ENCODE results near the gene TBL3.

DNA sequence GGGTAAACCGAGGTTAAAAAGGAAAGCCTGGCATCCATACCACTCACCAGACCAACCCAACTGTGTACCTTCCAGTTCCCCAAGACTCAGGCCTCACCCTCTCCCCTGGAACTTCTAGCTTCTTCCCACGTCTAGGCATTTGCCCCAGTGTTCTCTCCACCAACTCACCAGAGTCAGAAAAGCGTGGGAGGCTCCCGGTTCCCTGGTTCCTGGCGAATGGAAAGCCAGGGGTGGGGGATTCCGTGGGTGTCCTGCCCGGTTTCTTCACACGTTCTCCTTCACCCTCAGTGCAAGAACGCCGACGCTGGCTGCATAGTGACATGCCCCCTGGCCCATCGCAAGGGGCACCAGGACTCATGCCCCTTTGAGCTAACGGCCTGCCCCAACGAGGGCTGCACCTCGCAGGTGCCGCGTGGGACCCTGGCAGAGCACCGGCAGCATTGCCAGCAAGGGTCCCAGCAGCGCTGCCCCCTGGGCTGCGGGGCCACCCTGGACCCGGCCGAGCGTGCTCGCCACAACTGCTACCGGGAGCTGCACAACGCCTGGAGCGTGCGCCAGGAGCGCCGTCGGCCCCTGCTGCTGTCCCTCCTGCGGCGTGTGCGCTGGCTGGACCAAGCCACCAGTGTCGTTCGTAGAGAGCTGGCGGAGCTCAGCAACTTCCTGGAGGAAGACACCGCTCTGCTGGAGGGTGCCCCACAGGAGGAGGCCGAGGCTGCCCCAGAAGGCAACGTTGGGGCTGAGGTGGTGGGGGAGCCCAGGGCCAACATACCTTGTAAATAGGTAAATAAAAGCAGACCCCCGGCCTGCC, 3.5 kb upstream of the TBL3 start:
- no peak for TF ChIP-seq POLR2AphosphoS5 (IDR thresholded peaks at IDR 0.05; ENCODE audit: low read depth, low read length)
- TF ChIP-seq, protein P1, sequence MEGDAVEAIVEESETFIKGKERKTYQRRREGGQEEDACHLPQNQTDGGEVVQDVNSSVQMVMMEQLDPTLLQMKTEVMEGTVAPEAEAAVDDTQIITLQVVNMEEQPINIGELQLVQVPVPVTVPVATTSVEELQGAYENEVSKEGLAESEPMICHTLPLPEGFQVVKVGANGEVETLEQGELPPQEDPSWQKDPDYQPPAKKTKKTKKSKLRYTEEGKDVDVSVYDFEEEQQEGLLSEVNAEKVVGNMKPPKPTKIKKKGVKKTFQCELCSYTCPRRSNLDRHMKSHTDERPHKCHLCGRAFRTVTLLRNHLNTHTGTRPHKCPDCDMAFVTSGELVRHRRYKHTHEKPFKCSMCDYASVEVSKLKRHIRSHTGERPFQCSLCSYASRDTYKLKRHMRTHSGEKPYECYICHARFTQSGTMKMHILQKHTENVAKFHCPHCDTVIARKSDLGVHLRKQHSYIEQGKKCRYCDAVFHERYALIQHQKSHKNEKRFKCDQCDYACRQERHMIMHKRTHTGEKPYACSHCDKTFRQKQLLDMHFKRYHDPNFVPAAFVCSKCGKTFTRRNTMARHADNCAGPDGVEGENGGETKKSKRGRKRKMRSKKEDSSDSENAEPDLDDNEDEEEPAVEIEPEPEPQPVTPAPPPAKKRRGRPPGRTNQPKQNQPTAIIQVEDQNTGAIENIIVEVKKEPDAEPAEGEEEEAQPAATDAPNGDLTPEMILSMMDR (IDR thresholded peaks at IDR 0.05; ENCODE audit: control extremely low read depth in 1 of 3, insufficient read depth in 1 of 3, low read depth in 1 of 3, low read length in 3 of 3), result no peak

All from H1 (cell line).